ENCODE results near the gene FRY. TPM values are rescaled to one million over a fixed set of nuclear protein-coding genes. Genes with fewer than 3 reads are reported as not detected.
A peak's percentile ranks its signal among the peaks of the same experiment; 100 is the strongest.

FRY gene
- total RNA-seq, 4 donors from 2014 or later = 21.1 to 89.7 (median 34.4) TPM

GRCh38 chr13:32311188-32311897, 279.8 kb downstream of the FRY start:
- DNase-seq (ENCODE audit: low spot score) = no peak
- no peak for ATAC-seq (ENCODE audit: low FRiP score)
- TF ChIP-seq CTCF (IDR thresholded peaks at IDR 0.05) = no peak

- DNase-seq (ENCODE audit: low spot score) (peak; percentile 29), ATAC-seq (ENCODE audit: low FRiP score) (peak; percentile 64)
- no peak for TF ChIP-seq CTCF (IDR thresholded peaks at IDR 0.05)
These were observed 283.0 kb downstream of the FRY start for GRCh38 chr13:32314271-32315237.

- ATAC-seq (ENCODE audit: low FRiP score) = peak; percentile 96
- peak; percentile 90 for DNase-seq (ENCODE audit: low spot score)
- no peak for TF ChIP-seq CTCF (IDR thresholded peaks at IDR 0.05)
These were observed 283.9 kb downstream of the FRY start, which contains the start of the genes BRCA2 and ZAR1L for GRCh38 chr13:32315238-32316027. TSS of gene BRCA2 (plus strand) at chr13:32315508. CDS start at chr13:32316461, 953 bp downstream. TSS of gene ZAR1L (minus strand) at chr13:32315363. CDS start at chr13:32311925, 3,438 bp downstream.

- ATAC-seq (ENCODE audit: low FRiP score) (no peak), DNase-seq (ENCODE audit: low spot score) (no peak)
- TF ChIP-seq CTCF (IDR thresholded peaks at IDR 0.05) = no peak
These were observed 284.4 kb downstream of the FRY start for GRCh38 chr13:32316028-32316339.

GRCh38 chr13:32316501-32316900, 284.9 kb downstream of the FRY start:
- no peak for ATAC-seq (ENCODE audit: low FRiP score)
- DNase-seq (ENCODE audit: low spot score) = no peak
- no peak for TF ChIP-seq CTCF (IDR thresholded peaks at IDR 0.05)

- no peak for ATAC-seq (ENCODE audit: low FRiP score)
- TF ChIP-seq CTCF (IDR thresholded peaks at IDR 0.05) = no peak
- no peak for DNase-seq (ENCODE audit: low spot score)
These were observed 286.3 kb downstream of the FRY start for GRCh38 chr13:32317716-32318465.

Measured in omental fat pad (tissue), 4 donors.